H9 (cell line): ENCODE data around the gene ACTN1. TPM values are rescaled to one million over a fixed set of nuclear protein-coding genes. Genes with fewer than 3 reads are reported as not detected.

ENCODE experiments used
- DNase-seq: peaks from one replicate; pipeline ENCODE4 v3.0.0-alpha.2; 2017
- H2AFZ ChIP-seq: one replicate; pipeline ENCODE4 v1.6.1; 2013; ENCODE audit warnings: mild to moderate bottlenecking, low read length, control low read depth, moderate library complexity
- H2AK5ac ChIP-seq: 2 replicates; pipeline ENCODE4 v1.6.1; 2013; ENCODE audit warnings: low read length, control low read depth, mixed read lengths; ENCODE audit not compliant: insufficient read length
- H2BK120ac ChIP-seq: one replicate; pipeline ENCODE4 v1.6.1; 2013; ENCODE audit warnings: low read depth, mild to moderate bottlenecking, low read length, control low read depth, inconsistent platforms; ENCODE audit not compliant: poor library complexity, severe bottlenecking
- H2BK12ac ChIP-seq: 2 replicates; pipeline ENCODE4 v1.6.1; 2013; ENCODE audit warnings: low read length, control low read depth, mixed read lengths, low read depth; ENCODE audit not compliant: insufficient read length
- H2BK15ac ChIP-seq: 2 replicates; pipeline ENCODE4 v1.6.1; 2013; ENCODE audit warnings: low read depth, low read length, control low read depth
- H2BK20ac ChIP-seq: one replicate; pipeline ENCODE4 v1.6.1; 2013; ENCODE audit warnings: low read depth, mild to moderate bottlenecking, low read length, control low read depth, inconsistent platforms; ENCODE audit not compliant: poor library complexity, severe bottlenecking
- H2BK5ac ChIP-seq: 2 replicates; pipeline ENCODE4 v1.6.1; 2013; ENCODE audit warnings: low read length, control low read depth, mixed read lengths; ENCODE audit not compliant: insufficient read length
- H3K14ac ChIP-seq: 2 replicates; pipeline ENCODE4 v1.6.1; 2013; ENCODE audit warnings: low read length, control low read depth; ENCODE audit not compliant: insufficient read depth
- H3K18ac ChIP-seq: 2 replicates; pipeline ENCODE4 v1.6.1; 2013; ENCODE audit warnings: low read depth, mild to moderate bottlenecking, mixed read lengths, low read length, control low read depth; ENCODE audit not compliant: insufficient read length
- H3K23ac ChIP-seq: 2 replicates; pipeline ENCODE4 v1.6.1; 2013; ENCODE audit warnings: low read length, control low read depth, mixed read lengths, low read depth; ENCODE audit not compliant: insufficient read length
- H3K23me2 ChIP-seq: 2 replicates; pipeline ENCODE4 v1.6.1; 2013; ENCODE audit warnings: low read depth, mild to moderate bottlenecking, mixed read lengths, low read length, control low read depth; ENCODE audit not compliant: insufficient read length, poor library complexity, severe bottlenecking
- H3K27ac ChIP-seq: 2 replicates; pipeline ENCODE4 v1.5.1; 2013; ENCODE audit warnings: low read length, control low read depth, mixed read lengths, low read depth; ENCODE audit not compliant: insufficient read length
- H3K27me3 ChIP-seq: 2 replicates; pipeline ENCODE4 v1.6.1; 2013; ENCODE audit warnings: low read length, control low read depth, inconsistent platforms; ENCODE audit not compliant: insufficient read depth
- H3K4ac ChIP-seq: 2 replicates; pipeline ENCODE4 v1.6.1; 2013; ENCODE audit warnings: low read depth, mild to moderate bottlenecking, control low read depth, inconsistent platforms, low read length, moderate library complexity
- H3K4me1 ChIP-seq: 2 replicates; pipeline ENCODE4 v1.6.1; 2013; ENCODE audit warnings: low read length, control low read depth, inconsistent platforms; ENCODE audit not compliant: insufficient read depth
- H3K4me2 ChIP-seq: 2 replicates; pipeline ENCODE4 v1.6.1; 2013; ENCODE audit warnings: low read length, control low read depth, mixed read lengths; ENCODE audit not compliant: insufficient read length, insufficient read depth
- H3K56ac ChIP-seq: 2 replicates; pipeline ENCODE4 v1.6.1; 2013; ENCODE audit warnings: low read depth, mild to moderate bottlenecking, mixed read lengths, low read length, control low read depth; ENCODE audit not compliant: insufficient read length
- H3K79me1 ChIP-seq: 2 replicates; pipeline ENCODE4 v1.6.1; 2013; ENCODE audit warnings: low read depth, mild to moderate bottlenecking, moderate library complexity, low read length, control low read depth, inconsistent platforms; ENCODE audit not compliant: insufficient read depth, poor library complexity, severe bottlenecking
- H3K79me2 ChIP-seq: 2 replicates; pipeline ENCODE4 v1.6.1; 2013; ENCODE audit warnings: low read length, control low read depth, inconsistent platforms; ENCODE audit not compliant: insufficient read depth
- H3K9ac ChIP-seq: 2 replicates; pipeline ENCODE4 v1.6.1; 2013; ENCODE audit warnings: low read length, control low read depth, mixed read lengths; ENCODE audit not compliant: insufficient read length; ENCODE audit errors: extremely low read depth
- H3K9me3 ChIP-seq: one replicate; pipeline ENCODE4 v1.6.1; 2013; ENCODE audit warnings: low read depth, low read length, inconsistent platforms; ENCODE audit not compliant: control insufficient read depth
- H3T11ph ChIP-seq: one replicate; pipeline ENCODE4 v1.6.1; 2013; ENCODE audit warnings: mild to moderate bottlenecking, low read length, control low read depth, inconsistent platforms
- H4K20me1 ChIP-seq: one replicate; pipeline ENCODE4 v1.6.1; 2013; ENCODE audit not compliant: control insufficient read depth, insufficient read length, insufficient read depth
- H4K5ac ChIP-seq: 2 replicates; pipeline ENCODE4 v1.6.1; 2013; ENCODE audit warnings: low read depth, mild to moderate bottlenecking, mixed read lengths, low read length, control low read depth; ENCODE audit not compliant: insufficient read length
- H4K8ac ChIP-seq: replicated peaks from 2 replicates; pipeline ENCODE4 v1.6.1; 2013; ENCODE audit warnings: low read length, control low read depth, mixed read lengths, low read depth; ENCODE audit not compliant: insufficient read length
- H4K91ac ChIP-seq: 2 replicates; pipeline ENCODE4 v1.6.1; 2013; ENCODE audit warnings: low read depth, mild to moderate bottlenecking, moderate library complexity, mixed read lengths, low read length, control low read depth; ENCODE audit not compliant: insufficient read length
- H3K27ac Mint-ChIP-seq, 3 experiments: 2 replicates in 2 of 3; 3 replicates in 1 of 3; pipeline ENCODE4 v1.8.0; 2020 to 2021; ENCODE audit warnings: mixed read lengths in 3 of 3, mild to moderate bottlenecking in 1 of 3, moderate library complexity in 1 of 3
- H3K27me3 Mint-ChIP-seq: 2 replicates; pipeline ENCODE4 v1.8.0; 2021; ENCODE audit warnings: low read depth, mild to moderate bottlenecking, moderate library complexity, mixed read lengths
- H3K36me3 Mint-ChIP-seq, 3 experiments: 2 replicates in 2 of 3; 3 replicates in 1 of 3; pipeline ENCODE4 v1.8.0; 2020 to 2021; ENCODE audit warnings: low read depth in 3 of 3, mixed read lengths in 3 of 3; ENCODE audit not compliant: insufficient read depth in 1 of 3
- H3K4me1 Mint-ChIP-seq, 2 experiments: 2 replicates each; pipeline ENCODE4 v1.8.0; 2020; ENCODE audit warnings: mixed read lengths in 2 of 2
- H3K4me3 Mint-ChIP-seq, 2 experiments: 2 replicates in 1 of 2; 3 replicates in 1 of 2; pipeline ENCODE4 v1.8.0; 2020 to 2021; ENCODE audit warnings: mild to moderate bottlenecking in 2 of 2, mixed read lengths in 2 of 2, moderate library complexity in 1 of 2
- H3K9me3 Mint-ChIP-seq, 2 experiments: 2 replicates in 1 of 2; 3 replicates in 1 of 2; pipeline ENCODE4 v1.8.0; 2020; ENCODE audit warnings: mild to moderate bottlenecking in 2 of 2, mixed read lengths in 2 of 2, moderate library complexity in 1 of 2
- WGBS: extraction: QIAGEN DNeasy Blood & Tissue Kit; methylation state at CpG from one replicate; pipeline ENCODE4 v1.1.7; 2013; ENCODE audit warnings: missing lambda C conversion rate, low lambda C conversion rate, mixed read lengths; ENCODE audit not compliant: insufficient read length; ENCODE audit errors: extremely low coverage; 5-methylcytosine and 5-hydroxymethylcytosine counted together
- total RNA-seq: library from RNA; stranded (reverse); gene quantifications from 2 replicates; pipeline ENCODE4 v1.2.1, GENCODE V29; 2021
- TF ChIP-seq, protein P1 (sequence below): fragments of 200-600 bp; sonication (generic); conservative IDR thresholded peaks from 3 replicates; pipeline ENCODE4 v1.8.0; 2021; ENCODE audit warnings: antibody characterized with exemption, mild to moderate bottlenecking

The ACTN1 gene
- total RNA-seq, 1 experiment from 2014 or later: 219 TPM

DNA sequence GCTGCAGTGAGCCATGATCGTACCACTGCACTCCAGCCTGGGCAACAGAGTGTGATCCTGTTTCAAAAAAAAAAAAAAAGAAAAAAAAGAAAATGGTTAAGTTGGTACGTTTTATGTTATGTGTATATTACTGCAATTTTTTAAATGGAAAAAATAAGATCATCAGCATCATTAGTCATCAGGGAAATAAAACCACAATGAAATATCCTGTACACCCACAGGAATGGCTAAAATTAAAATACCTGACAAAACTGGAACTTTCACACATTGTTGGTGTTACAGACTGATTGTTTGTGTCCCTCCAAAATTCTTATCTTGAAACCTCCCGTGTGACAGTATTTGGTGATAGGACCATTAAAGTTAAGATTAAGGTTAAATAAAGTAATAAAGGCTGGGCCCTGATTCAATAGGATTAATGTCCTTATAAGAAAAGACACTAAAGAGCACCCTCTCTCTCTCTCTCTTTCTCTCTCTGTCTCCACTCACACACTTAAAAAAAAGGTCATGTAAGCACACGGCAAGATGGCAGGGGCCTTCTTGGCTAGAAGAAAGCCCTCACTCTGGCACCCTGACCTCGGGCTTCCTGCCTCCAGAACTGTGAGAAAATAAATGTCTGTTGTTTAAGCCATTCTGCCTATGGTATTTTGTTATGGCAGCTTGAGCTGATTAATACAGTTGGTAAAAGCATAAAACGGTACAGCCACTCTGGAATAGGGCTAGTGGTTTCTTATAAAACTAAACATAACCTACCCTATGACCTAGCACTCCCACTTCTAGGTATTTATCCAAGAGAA is 137.9 kb downstream of the ACTN1 start:
- Histone ChIP-seq H2BK20ac (no peak overlapping the region), H3K4ac (no peak overlapping the region), H2BK120ac (no peak overlapping the region), H3T11ph (no peak overlapping the region), H3K27me3 (no peaks in the 10 kb centered on the region), H3K79me1 (no peaks in the 10 kb centered on the region), H4K91ac (no peak overlapping the region), H2BK15ac (no peak overlapping the region), H4K20me1 (no peaks in the 10 kb centered on the region), H3K23ac (no peak overlapping the region), H2AK5ac (no peak overlapping the region), H3K56ac (no peak overlapping the region), H3K4me1 (no peaks in the 10 kb centered on the region), H3K4me2 (no peak overlapping the region), H4K5ac (no peak overlapping the region), H3K27ac (no peak overlapping the region), H3K23me2 (peaks cover 4% of the 10 kb centered on the region), H3K18ac (no peak overlapping the region), H3K9me3 (no peaks in the 10 kb centered on the region), H3K79me2 (no peaks in the 10 kb centered on the region), H2BK12ac (no peak overlapping the region), H2AFZ (no peak overlapping the region), H3K14ac (no peak overlapping the region), H3K9ac (no peak overlapping the region), H4K8ac (no peak overlapping the region), H2BK5ac (no peak overlapping the region)
- Mint-ChIP-seq H3K4me3 (no peak overlapping the region), H3K27me3 (peaks cover 3% of the 10 kb centered on the region), H3K9me3 (peaks cover 11% of the 10 kb centered on the region in 2 experiments), H3K36me3 (peaks cover 3 to 6% (median 4%) of the 10 kb centered on the region in 3 experiments; a peak in 5 of 7 replicates), H3K27ac (no peak overlapping the region), H3K4me1 (peaks cover 8 to 9% of the 10 kb centered on the region in 2 experiments; a peak in 3 of 4 replicates)
- no peak for DNase-seq
- TF ChIP-seq, protein P1, sequence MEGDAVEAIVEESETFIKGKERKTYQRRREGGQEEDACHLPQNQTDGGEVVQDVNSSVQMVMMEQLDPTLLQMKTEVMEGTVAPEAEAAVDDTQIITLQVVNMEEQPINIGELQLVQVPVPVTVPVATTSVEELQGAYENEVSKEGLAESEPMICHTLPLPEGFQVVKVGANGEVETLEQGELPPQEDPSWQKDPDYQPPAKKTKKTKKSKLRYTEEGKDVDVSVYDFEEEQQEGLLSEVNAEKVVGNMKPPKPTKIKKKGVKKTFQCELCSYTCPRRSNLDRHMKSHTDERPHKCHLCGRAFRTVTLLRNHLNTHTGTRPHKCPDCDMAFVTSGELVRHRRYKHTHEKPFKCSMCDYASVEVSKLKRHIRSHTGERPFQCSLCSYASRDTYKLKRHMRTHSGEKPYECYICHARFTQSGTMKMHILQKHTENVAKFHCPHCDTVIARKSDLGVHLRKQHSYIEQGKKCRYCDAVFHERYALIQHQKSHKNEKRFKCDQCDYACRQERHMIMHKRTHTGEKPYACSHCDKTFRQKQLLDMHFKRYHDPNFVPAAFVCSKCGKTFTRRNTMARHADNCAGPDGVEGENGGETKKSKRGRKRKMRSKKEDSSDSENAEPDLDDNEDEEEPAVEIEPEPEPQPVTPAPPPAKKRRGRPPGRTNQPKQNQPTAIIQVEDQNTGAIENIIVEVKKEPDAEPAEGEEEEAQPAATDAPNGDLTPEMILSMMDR: no peak
- WGBS: 100% methylated on average over 1 of the region's 6 CpGs
